ENCODE data around the gene SVOPL.
"Not testable (repeated sequence)": the region's sequence is repeated elsewhere in the genome, so short reads cannot be mapped to it uniquely, and the experiment has no call there.

Gene SVOPL

GRCh38 chr7:138700857-138701536, at the start of gene SVOPL:
TSS of gene SVOPL (minus strand) at chr7:138701362. CDS start at chr7:138679045, 22,317 bp downstream.
- DNase-seq (ENCODE audit: low spot score): no peak

GRCh38 chr7:138750473-138750872, 49.3 kb upstream of the SVOPL start:
- no peak for DNase-seq (ENCODE audit: low spot score)

GRCh38 chr7:138749960-138750359, 48.8 kb upstream of the SVOPL start:
- no peak for DNase-seq (ENCODE audit: low spot score)

GRCh38 chr7:138748666-138749065, 47.5 kb upstream of the SVOPL start:
- DNase-seq (ENCODE audit: low spot score): no peak

- no peak for DNase-seq (ENCODE audit: low spot score)
Observed at GRCh38 chr7:138746073-138746472, 44.9 kb upstream of the SVOPL start.

GRCh38 chr7:138745189-138745588, 44.0 kb upstream of the SVOPL start:
- DNase-seq (ENCODE audit: low spot score): no peak

GRCh38 chr7:138741453-138741735, 40.2 kb upstream of the SVOPL start:
- DNase-seq (ENCODE audit: low spot score): no peak

- no peak for DNase-seq (ENCODE audit: low spot score)
Observed at GRCh38 chr7:138739859-138740258, 38.7 kb upstream of the SVOPL start.

- DNase-seq (ENCODE audit: low spot score): peak; percentile 93
Observed at GRCh38 chr7:138738551-138739335, 37.6 kb upstream of the SVOPL start.

GRCh38 chr7:138738114-138738513, 37.0 kb upstream of the SVOPL start:
- no peak for DNase-seq (ENCODE audit: low spot score)

GRCh38 chr7:138735399-138735798, 34.2 kb upstream of the SVOPL start:
- DNase-seq (ENCODE audit: low spot score): no peak

- DNase-seq (ENCODE audit: low spot score): not testable (repeated sequence)
Observed at GRCh38 chr7:138731733-138732132, 30.6 kb upstream of the SVOPL start.

- no peak for DNase-seq (ENCODE audit: low spot score)
Observed at GRCh38 chr7:138729444-138729843, 28.3 kb upstream of the SVOPL start.

GRCh38 chr7:138727336-138728099, 26.4 kb upstream of the SVOPL start:
- DNase-seq (ENCODE audit: low spot score): no peak

- DNase-seq (ENCODE audit: low spot score): peak; percentile 19
Observed at GRCh38 chr7:138726288-138726687, 25.1 kb upstream of the SVOPL start.

- no peak for DNase-seq (ENCODE audit: low spot score)
Observed at GRCh38 chr7:138720286-138720685, 19.1 kb upstream of the SVOPL start.

GRCh38 chr7:138716889-138717288, 15.7 kb upstream of the SVOPL start:
- DNase-seq (ENCODE audit: low spot score): no peak

- no peak for DNase-seq (ENCODE audit: low spot score)
Observed at GRCh38 chr7:138713191-138713590, 12.0 kb upstream of the SVOPL start.

- DNase-seq (ENCODE audit: low spot score): no peak
Observed at GRCh38 chr7:138712652-138713051, 11.5 kb upstream of the SVOPL start.

GRCh38 chr7:138710536-138711385, 9.6 kb upstream of the SVOPL start:
- no peak for DNase-seq (ENCODE audit: low spot score)

GRCh38 chr7:138705167-138705566, 4.0 kb upstream of the SVOPL start:
- no peak for DNase-seq (ENCODE audit: low spot score)

GRCh38 chr7:138701537-138701923, 368 bp upstream of the SVOPL start:
- no peak for DNase-seq (ENCODE audit: low spot score)
